ENCODE measurements around the gene PLAC8. TPM values are rescaled to one million over a fixed set of nuclear protein-coding genes. Genes with fewer than 3 reads are reported as not detected.

Gene PLAC8
- total and polyA plus RNA-seq, 2 of the 13 experiments (the other 11 are each of a cell fraction or from before 2014, with no cell fraction given): 3.0 to 174 TPM

- Histone ChIP-seq H3K4me1 (ENCODE audit: insufficient read depth, low read length) (peaks cover 25% of the 10 kb centered on the region), H2AFZ (ENCODE audit: low read length) (no peak overlapping the region), H3K9ac (ENCODE audit: insufficient read depth, low read depth, low read length) (no peak overlapping the region), H3K36me3 (replicated peaks in 1 of 2; ENCODE audit: control insufficient read depth in 1 of 2, insufficient read depth in 2 of 2, low read length in 2 of 2) (no peaks in the 10 kb centered on the region), H3K4me2 (ENCODE audit: low read depth, low read length) (no peak overlapping the region), H3K79me2 (ENCODE audit: insufficient read depth, low read length) (no peaks in the 10 kb centered on the region), H3K9me3 (ENCODE audit: low read length) (no peaks in the 10 kb centered on the region), H3K4me3 (replicated peaks in 1 of 3; ENCODE audit: insufficient read depth in 1 of 3, low read depth in 2 of 3, low read length in 3 of 3) (no peak overlapping the region), H4K20me1 (ENCODE audit: insufficient read depth, low read length) (no peaks in the 10 kb centered on the region), H3K27ac (ENCODE audit: extremely low read length, insufficient read depth, low read length) (no peak overlapping the region), H3K27me3 (ENCODE audit: control insufficient read depth in 1 of 2, insufficient read depth in 2 of 2, low read length in 2 of 2) (no peaks in the 10 kb centered on the region)
- no peak for FAIRE-seq
- no peak for TF ChIP-seq TGIF2 (CRISPR knock-in tag; IDR thresholded peaks at IDR 0.05)
- no peak for TF ChIP-seq HNRNPUL1 (IDR thresholded peaks at IDR 0.05; ENCODE audit: low read depth, low read length)
- TF ChIP-seq MEF2D (CRISPR knock-in tag; IDR thresholded peaks at IDR 0.05): no peak
- TF ChIP-seq BHLHE40 (IDR thresholded peaks at IDR 0.05; ENCODE audit: low read length): no peak
- no peak for TF ChIP-seq MYPOP (CRISPR knock-in tag; IDR thresholded peaks at IDR 0.05)
- TF ChIP-seq XBP1 (CRISPR knock-in tag; IDR thresholded peaks at IDR 0.05): no peak
- TF ChIP-seq ELK4 (CRISPR knock-in tag; IDR thresholded peaks at IDR 0.05; ENCODE audit: borderline replicate concordance): no peak
- TF ChIP-seq TFE3 (CRISPR knock-in tag; IDR thresholded peaks at IDR 0.05): no peak
- no peak for TF ChIP-seq SMAD1 (CRISPR knock-in tag; IDR thresholded peaks at IDR 0.05; ENCODE audit: borderline replicate concordance, low read depth)
- TF ChIP-seq TBL1XR1 (IDR thresholded peaks at IDR 0.05; ENCODE audit: borderline replicate concordance, low read length, partially characterized antibody): no peak
- no peak for TF ChIP-seq CCDC6 (CRISPR knock-in tag; IDR thresholded peaks at IDR 0.05)
- no peak for TF ChIP-seq RFXAP (CRISPR knock-in tag; IDR thresholded peaks at IDR 0.05; ENCODE audit: borderline replicate concordance)
- in situ Hi-C loops (cut with HindIII; ENCODE audit: extremely low pct_ligation_motif_present, low pct_unique_long_range_greater_than_20kb) (no loop called here), intact Hi-C loops (cut with micrococcal nuclease; ENCODE audit: unreplicated experiment) (no loop called here)
- no peak for ATAC-seq
- DNase-seq (ENCODE audit: low spot score): no peak
- BruUV-seq (replicated peaks): no TSS peak
- ChIA-PET CTCF (ENCODE audit: low intra/inter-chr PET ratio, low total read pairs) (no interaction called here), POLR2A (no interaction called here)
- 44% methylated on average over 5 of the region's 5 CpGs for WGBS (ENCODE audit: low lambda C conversion rate)
Observed at GRCh38 chr4:83121246-83121645, 6.7 kb upstream of the PLAC8 start.

Measured in HepG2 (cell line).